HG03442 (cell line): ENCODE data around the gene TRIM16.
"Not testable (repeated sequence)": the region's sequence is repeated elsewhere in the genome, so short reads cannot be mapped to it uniquely, and the experiment has no call there.

Source experiments
- ATAC-seq: cut with Tn5 transposase; IDR thresholded peaks from one replicate; pipeline ENCODE4 v1.9.1; 2021; ENCODE audit warnings: mild to moderate bottlenecking, moderate library complexity; ENCODE audit not compliant: unreplicated experiment

TRIM16 gene

DNA sequence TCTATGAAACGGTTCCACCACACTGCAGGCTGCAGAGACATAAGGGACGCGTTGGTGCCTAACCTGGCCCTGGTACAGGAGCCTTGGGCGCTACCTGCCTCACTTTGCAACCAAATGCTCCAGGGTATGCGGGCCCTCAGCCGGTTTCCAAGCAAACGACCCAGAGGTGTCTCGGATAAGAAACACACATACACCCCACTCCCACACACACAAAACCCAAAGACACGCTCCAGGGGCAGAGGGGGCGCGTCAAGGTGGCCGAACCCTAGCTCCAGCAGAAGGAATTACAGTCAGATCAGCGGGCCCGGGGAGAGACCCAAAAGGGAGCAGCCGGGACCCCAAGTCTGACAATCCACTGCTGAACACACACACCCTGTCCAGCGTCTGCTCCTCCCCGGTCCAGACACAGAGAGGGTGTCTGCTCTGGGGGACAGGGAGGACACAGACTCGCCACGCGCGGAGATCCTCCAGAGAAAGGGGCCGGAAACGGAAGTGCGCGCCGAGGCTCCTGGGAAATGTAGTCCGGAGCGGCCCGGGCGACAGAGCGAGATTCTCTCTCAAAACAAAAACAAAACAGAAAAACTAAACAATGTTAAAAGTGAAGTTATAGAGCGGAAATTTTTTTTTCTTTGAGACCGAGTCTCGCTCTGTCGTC, at the start of gene TRIM16:
TRIM16 (minus strand) TSS at position 488 of the 655 bp plus-strand sequence. CDS start 32,702 bp downstream, outside the sequence.
- ATAC-seq = peak; percentile 97

- not testable (repeated sequence) for ATAC-seq
Observed at GRCh38 chr17:15733174-15733789, 49.2 kb upstream of the TRIM16 start.

DNA sequence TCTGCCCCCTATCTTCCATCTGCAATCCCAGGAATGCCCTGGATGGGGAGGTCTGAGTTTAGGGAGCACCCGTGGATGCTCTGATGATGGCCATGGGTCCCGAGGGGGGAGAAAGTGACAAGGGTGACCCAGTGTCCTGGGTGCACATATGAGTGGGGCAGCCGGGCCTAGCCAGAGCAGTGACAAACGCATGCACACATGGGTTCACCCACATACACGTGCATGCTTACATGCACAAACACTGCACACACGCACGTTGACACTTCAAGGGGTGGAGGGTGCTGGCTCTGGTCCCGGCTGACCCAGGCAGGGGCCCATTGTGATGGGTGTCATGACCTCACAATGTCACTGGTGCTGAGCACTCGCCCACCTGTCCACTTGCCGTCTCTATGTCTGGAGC, 47.8 kb upstream of the TRIM16 start, which contains the start of gene TBC1D26:
TBC1D26 (plus strand) TSS at position 384 of the 400 bp plus-strand sequence. CDS start 3,066 bp downstream, outside the sequence.
- not testable (repeated sequence) for ATAC-seq

- ATAC-seq = not testable (repeated sequence)
Observed at GRCh38 chr17:15730535-15730934, 46.4 kb upstream of the TRIM16 start.

DNA sequence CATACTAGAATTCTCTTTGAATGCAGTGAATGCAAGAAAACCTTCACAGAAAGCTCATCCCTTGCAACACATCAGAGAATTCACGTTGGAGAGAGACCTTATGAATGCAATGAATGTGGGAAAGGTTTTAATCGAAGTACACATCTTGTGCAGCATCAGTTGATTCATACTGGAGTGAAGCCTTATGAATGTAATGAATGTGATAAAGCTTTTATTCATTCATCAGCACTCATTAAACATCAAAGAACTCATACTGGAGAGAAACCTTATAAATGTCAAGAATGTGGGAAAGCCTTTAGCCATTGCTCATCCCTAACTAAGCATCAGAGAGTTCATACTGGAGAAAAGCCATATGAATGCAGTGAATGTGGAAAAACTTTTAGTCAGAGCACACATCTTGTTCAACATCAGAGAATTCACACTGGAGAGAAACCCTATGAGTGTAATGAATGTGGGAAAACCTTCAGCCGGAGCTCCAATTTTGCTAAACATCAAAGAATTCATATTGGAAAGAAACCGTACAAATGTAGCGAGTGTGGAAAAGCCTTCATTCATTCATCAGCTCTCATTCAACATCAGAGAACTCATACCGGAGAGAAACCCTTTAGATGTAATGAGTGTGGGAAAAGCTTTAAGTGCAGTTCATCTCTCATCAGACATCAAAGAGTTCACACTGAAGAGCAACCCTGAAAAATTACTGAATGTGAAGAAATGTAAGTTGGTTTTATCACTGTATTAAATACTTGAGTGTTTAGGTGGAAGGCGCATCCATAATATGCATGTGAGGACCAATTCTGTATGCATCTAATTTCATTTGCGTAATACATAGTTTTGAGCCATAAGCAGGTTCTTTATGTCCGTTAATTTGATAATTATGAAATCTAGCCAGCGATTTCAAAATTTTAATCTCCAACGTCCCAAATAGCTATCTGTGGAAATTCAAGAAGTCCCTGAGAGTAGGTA, 32.8 kb upstream of the TRIM16 start:
- not testable (repeated sequence) for ATAC-seq

GRCh38 chr17:15708879-15709278, 24.8 kb upstream of the TRIM16 start:
- ATAC-seq = not testable (repeated sequence)

GRCh38 chr17:15704813-15705212, 20.7 kb upstream of the TRIM16 start:
- not testable (repeated sequence) for ATAC-seq

GRCh38 chr17:15704239-15704638, 20.1 kb upstream of the TRIM16 start:
- ATAC-seq = not testable (repeated sequence)

DNA sequence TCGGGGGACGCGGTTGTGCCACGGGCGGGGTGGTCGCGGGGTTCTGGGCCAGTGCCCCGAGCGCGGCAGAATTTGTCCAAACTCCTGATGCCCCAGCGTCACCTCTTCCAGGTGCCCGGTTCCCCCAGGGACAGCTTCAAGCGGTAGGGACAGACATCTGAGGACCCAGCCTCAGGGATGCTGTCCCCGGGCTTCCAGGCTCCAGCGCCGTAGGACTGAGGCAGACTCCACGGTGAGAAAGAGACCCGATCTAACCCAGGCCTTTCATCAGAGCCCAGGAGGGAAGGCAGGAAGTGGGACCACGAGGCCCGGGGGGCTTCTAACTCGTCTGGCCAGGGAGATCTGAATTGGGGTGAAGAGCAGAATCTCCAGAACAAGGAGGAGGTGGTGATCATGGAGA, 15.8 kb upstream of the TRIM16 start:
- not testable (repeated sequence) for ATAC-seq

- ATAC-seq = peak; percentile 96
Observed at GRCh38 chr17:15699413-15699924, 15.4 kb upstream of the TRIM16 start, which contains the start of gene ZNF286A. Gene ZNF286A, plus strand, starts transcription at chr17:15699752. Its CDS starts 578 bp downstream, at chr17:15700330.

DNA sequence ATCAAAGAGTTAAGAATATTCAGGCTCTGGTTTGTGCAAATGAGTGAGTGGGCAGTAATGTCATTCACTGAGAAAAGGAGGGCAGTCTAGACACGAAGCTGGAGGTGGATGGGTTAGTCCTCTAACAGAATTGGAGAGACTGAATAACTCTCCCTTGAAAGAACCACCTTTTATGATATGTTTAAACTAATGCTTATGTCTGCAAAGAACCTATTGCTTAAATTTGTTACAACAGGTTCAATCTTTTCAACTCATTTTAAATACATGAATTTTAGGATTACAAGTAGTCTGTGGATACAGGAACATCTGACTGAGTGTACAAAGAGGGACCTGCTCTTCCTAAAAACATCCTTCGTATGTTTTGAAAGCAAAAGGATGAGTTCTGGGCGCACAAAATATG, 14.9 kb upstream of the TRIM16 start:
- ATAC-seq = not testable (repeated sequence)

DNA sequence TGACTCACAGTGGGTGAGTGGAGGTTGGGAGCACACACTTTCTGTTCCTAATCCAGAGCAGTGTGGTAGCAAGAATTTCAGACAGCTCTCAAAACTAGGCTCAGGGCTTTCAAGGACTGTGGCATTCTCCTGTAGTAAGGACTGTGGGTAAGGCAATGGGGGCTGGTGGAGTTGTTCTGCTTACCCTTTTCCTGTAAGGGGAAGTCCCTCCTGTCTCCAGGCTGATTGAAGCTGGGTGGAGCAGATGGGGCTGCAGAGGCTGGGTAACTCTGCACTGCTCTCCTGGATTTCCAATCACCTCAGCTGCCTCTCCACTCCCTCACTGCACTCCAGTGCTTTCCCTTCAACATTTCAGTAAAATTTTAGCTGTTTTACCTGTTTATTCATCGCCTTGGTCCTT, 3.4 kb upstream of the TRIM16 start:
- ATAC-seq = not testable (repeated sequence)

- ATAC-seq = not testable (repeated sequence)
Observed at GRCh38 chr17:15683135-15683534, 976 bp downstream of the TRIM16 start.

DNA sequence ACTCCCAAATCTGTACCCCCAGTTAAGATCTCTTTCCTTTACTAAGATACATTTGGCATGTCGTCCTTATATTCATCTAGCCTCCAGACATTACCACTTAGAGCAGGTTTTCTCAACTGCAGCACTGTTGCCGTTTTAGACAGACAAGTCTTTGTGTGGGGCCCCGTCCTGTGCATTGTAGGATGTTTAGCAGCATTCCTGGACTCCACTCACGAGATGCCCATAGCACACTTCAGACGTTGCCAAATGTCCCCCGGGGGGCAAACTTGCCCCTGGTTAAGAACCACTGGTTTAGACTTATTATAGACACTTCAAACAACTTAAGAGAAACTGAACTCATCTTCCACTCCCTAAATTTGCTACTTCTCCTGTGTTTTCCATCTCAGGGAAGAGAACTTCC, 8.1 kb downstream of the TRIM16 start:
- ATAC-seq = not testable (repeated sequence)

DNA sequence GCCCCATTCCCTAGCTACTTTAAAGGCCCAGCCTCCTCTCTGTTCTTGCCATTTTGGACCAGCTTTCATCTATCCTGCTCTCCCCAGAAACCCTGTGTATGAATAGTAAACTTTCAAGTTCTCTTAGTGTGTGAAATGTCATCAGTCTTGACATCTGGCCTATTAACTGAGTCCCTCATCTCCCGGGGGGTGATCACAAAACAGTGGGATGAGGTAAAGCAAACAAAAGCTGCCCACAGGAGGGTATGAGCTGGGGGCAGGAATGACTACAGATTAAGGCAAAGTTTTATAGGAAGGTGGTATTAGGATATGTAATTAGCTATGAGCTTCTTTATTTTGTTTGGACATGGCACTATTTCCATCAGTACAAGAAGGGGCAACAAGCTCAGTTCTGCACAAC, 9.5 kb downstream of the TRIM16 start:
- ATAC-seq = not testable (repeated sequence)

GRCh38 chr17:15669526-15669925, 14.6 kb downstream of the TRIM16 start:
- not testable (repeated sequence) for ATAC-seq

GRCh38 chr17:15663691-15664090, 20.4 kb downstream of the TRIM16 start:
- ATAC-seq = no peak

DNA sequence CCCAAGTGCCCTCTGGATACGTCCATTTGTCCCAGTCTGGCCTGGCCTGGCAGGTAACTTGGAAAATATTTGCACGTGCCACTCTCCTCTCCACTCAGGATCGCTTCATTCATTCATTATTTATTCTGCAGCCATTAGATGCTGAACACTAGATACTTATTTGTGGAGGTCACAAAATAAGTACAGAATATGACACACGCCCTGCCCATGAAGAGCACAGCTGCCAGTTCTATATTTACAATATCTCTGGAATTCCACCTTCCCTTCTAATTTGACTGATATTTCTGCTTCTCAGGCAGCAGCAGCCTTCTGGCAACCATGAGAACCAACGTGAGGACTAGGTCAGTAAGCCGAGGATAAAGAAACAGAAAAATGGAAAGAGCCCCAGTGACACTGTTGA, 20.9 kb downstream of the TRIM16 start:
- ATAC-seq = no peak

DNA sequence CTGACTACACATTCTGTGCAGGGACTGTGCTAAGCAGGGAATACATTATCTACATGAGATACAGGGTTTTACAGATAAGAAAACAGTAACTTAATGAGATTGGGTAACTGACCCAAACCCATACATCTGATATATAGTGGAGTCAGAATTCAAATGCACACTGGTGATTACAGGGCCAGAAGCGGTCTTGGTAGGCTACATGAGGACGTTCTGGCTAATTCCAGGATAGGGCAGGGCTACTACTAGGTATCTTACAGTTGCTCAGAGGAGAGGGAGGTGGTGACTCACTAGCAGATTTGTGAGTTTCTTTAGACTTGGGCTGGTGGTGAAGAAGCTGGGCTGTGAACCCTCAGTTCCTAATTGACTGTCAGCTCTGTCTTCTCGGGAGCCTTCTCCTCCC, 21.4 kb downstream of the TRIM16 start:
- ATAC-seq = no peak

GRCh38 chr17:15660077-15660476, 24.0 kb downstream of the TRIM16 start:
- ATAC-seq = no peak

GRCh38 chr17:15659663-15660062, 24.4 kb downstream of the TRIM16 start:
- ATAC-seq = no peak
